GM21390 (cell line): ENCODE measurements around the gene UVSSA.
"Not testable (repeated sequence)": the region's sequence is repeated elsewhere in the genome, so short reads cannot be mapped to it uniquely, and the experiment has no call there.

Source experiments
- ATAC-seq: cut with Tn5 transposase; IDR thresholded peaks from one replicate; pipeline ENCODE4 v1.9.1; 2021; ENCODE audit not compliant: unreplicated experiment

The UVSSA gene

DNA sequence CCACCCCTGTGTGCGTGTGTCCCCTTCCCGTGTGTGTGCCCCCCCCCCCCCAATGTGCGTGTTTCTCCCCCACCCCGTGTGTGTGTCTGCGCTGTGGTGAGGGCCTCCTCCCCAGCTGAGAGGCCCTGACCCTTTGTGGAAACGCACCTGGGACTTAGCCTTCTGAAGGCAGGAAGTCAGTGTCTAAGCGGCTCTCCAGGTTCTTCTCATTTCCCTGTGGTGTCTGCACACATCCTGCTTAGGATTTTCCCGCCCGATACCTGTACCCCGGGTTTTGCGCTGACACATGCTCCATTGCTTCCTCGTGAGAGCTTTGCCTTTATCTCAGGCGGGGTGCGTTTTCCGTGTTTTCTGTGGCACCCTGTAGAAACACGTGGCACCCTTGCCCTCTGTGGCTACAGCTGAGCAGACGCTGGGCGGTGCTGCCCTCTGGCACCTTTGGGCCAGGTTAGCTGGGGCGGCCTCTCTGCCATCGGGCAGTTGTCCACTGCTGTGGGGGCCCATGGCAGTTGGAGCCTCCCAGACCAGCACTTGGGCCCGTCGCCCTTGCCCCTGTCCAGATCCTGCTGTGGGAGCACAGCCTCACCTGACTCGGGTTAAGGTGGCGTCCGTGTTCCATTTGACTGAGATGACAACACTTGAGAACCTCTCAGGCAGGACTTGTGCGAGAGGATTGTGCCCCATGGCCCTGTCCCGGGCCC is 31.0 kb upstream of the UVSSA start:
- ATAC-seq: no peak

DNA sequence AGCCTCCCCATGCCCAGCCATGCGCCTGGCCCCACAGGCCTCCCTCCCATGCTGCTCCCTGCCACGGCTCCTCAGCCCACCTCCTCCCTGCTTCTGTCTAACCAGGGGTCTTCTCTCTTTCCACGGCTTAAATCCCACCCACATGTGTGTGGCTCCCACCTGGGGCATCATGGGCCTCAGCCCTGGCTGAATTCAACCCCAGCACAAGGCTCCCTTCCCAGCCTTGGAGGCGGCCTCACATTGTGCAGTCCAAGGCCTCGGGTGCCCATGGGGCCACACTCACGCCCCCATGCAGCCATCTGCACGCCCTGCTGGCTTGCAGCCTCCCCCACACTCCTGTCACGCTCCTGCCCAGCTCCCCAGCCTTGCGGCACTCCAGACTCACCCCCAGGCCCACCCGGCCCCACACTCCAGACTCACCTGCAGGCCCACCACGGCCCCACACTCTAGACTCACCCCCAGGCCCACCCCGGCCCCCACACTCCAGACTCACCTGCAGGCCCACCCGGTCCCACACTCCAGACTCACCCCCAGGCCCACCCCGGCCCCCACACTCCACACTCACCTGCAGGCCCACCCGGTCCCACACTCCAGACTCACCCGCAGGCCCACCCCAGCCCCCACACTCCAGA is 30.4 kb upstream of the UVSSA start:
- ATAC-seq: no peak

DNA sequence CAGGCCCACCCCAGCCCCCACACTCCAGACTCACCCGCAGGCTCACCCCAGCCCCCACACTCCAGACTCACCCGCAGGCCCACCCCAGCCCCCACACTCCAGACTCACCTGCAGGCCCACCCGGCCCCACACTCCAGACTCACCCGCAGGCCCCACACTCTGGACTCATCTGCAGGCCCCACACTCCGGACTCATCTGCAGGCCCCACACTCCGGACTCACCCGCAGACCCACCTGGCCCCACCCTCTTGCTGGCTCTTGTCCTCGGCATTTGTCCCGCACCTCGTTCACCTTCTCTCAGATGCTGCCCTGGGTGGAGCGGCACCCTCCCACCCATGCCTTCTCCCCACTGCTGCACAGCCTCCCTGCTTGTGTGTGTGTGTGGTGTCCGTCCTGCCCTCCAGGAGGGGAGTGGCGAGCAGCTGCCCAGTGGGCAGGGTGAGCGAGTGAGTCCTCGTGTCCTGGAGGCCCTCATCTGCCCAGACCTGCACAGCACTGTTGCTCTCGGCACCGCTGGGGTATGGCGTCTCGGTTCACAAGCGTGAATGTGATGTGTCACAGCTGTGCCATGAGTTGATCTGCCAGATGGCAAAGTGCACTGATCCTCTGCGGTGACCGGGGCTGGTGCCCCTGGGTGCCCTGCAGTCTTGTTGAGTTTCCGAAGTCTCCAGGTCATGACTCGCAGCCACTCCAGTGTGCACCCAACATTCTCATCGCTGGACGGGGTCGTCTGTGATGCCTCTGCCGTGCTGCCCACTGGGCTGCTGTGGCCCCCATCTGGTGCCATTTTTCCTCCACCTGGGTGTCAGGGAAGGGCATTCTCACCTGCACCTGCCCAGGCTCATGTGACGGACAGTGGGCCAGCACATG is 29.6 kb upstream of the UVSSA start:
- no peak for ATAC-seq

DNA sequence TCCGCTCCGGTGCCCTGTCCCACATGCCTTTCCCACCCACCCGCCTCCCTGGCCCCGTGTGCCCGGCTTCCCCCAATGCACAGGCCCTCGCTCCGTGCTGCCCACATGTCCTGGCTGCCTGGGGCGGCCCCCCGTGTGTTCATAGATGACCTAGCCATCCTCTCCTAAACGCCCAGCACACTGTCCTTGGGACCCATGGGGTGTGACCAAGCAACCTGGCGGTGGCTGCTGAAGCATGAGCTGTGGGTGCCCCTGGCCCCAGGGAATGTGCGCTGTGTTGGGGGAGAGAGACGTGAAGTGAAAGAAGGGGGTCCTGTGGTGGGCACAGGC is 29.0 kb upstream of the UVSSA start:
- no peak for ATAC-seq

DNA sequence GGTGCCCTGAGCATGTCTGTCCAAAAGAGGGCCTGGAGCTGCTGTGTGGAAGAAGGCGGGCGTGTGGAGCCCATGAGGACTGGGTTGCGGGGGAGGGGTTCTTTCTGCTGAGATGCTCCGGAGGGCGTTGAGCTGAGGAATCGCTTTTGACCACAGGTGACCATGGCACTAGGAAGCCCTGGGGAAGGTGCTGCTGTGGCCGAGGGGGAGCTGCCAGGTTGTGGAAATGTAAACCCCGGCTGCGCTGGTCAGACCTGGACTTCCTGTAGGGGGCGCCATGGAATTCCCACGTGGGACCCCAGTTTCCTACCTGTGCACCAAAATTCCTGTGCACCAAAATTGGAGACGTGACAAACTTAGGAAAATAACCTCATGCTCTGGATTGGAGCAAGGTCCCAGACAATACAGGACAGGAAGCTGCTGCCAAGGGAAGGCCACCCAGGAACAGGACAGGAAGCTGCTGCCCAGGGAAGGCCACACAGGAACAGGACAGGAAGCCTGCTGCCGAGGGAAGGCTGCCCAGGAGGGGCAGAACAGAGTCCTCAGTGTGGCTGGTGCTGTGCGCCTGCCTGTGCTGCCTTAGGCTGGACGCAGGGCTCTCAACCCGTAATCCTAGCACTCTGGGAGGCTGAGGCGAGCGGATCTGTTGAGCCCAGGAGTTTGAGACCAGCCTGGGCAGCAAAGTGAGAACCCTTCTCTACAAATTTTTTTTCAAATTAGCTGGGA is 28.4 kb upstream of the UVSSA start:
- no peak for ATAC-seq

DNA sequence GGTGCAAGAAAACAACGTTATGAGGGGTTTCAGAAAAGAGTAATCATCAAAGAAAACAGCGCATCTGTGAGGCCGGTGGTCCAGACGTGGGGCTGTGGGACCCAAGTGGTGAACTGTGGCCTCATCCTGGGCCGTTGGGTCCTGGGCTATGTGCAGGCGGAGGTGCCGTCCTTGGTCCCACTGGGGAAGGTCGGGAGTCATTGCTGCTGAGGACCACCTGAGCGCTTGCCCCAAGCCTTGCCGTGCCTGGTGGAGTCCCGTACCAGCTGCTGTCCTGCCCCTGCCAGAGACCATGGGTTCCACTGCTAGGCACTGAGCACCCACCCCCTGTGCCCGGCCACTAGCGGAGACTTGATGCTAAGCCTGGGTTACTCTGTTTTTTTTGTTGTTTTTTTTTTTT is 25.5 kb upstream of the UVSSA start:
- ATAC-seq: no peak

DNA sequence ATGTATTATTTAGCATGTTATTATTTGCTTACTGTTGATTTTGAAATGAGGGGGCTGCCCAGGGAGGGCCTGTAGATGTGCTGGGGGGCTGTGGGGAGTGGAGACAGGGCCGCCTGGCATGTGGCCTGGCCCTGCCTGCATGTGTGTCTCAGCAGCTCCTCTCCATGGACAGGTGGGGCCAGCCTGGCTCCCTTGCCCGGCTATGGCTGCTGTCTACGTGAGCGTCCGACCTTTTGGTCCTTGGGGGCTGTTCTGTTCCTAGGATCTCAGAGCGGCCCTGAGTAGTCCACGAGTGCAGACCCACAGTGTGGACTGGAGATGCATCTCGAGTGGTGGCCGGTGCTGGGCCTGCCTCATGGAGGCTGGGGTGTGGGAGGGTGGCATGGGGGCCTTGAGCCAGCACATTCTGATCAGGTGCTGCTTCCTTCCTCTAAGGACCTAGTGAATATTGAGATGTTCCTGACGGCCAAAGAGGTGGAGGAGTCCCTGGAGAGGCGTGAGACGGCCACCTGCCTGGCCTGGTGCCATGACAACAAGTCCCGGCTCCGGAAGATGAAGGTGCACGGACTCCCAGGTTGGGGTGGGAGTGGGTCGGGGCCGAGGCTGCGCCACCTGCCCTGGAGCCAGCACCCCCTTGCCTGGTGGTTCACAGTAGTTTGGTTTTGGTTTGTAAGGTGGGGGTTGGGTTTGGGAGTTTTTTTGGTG is 24.9 kb upstream of the UVSSA start:
- no peak for ATAC-seq

DNA sequence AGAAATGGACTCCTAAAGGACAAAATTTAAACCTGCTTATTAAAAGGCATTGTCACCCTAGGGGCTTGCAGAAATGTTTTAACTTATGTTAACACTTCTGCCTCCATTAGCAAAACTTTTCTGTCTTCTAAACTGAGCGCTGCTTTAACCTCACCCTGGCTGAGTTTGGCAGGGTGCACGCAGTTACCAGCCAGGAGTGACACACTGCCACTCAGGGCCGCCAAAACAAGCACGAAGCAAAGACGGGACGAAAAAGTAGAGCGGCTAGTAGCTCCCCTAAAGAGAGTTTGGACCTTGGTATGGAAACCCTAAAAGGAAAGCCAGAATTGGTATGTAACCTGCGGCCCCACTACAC is 23.8 kb upstream of the UVSSA start:
- no peak for ATAC-seq

DNA sequence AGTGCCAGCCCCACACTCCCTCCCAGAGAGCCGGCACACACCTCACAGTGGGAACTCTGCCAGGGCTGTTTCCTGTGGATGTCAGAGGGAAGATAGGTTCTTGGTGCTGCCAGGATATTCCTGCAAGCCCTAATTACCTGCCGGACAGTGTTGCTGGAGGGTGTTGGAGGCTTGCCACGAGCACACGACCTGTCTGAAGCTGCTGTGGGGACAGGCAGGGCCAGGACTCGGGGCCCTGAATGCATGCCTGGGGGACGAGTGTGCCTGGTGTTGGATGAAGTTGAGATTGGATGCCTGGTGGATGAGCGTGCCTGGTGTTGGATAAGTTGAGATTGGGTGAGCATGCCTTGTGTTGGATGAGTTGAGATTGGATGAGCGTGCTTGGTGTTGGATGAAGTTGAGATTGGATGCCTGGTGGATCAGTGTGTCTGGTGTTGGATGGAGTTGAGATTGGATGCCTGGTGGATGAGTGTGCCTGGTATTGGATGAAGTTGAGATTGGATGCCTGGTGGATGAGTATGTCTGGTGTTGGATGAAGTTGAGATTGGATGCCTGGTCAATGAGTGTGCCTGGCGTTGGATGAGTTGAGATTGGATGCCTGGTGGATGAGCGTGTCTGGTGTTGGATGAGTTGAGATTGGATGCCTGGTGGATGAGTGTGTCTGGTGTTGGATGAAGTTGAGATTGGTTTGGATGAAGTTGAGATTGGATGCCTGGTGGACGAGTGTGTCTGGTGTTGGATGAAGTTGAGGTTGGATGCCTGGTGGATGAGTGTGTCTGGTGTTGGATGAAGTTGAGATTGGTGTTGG is 23.2 kb upstream of the UVSSA start:
- ATAC-seq: no peak

DNA sequence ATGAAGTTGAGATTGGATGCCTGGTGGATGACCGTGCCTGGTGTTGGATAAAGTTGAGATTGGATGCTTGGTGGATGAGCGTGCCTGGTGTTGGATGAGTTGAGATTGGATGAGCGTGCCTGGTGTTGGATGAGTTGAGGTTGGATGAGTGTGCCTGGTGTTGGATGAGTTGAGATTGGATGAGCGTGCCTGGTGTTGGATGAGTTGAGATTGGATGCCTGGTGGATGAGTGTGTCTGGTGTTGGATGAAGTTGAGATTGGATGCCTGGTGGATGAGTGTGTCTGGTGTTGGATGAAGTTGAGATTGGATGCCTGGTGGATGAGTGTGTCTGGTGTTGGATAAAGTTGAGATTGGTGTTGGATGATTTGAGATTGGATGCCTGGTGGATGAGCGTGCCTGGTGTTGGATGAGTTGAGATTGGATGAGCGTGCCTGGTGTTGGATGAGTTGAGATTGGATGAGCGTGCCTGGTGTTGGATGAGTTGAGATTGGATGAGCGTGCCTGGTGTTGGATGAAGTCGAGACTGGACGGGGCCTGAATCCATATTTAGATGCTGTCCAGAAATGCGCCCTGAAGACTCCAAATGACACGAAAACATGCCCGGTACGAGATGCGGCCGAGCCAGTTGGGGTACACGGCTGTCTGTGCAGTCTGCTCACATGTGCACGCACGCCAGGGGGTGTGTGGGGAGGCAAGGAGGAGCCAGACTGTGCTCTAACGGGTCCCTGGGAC is 22.4 kb upstream of the UVSSA start:
- ATAC-seq: not testable (repeated sequence)

DNA sequence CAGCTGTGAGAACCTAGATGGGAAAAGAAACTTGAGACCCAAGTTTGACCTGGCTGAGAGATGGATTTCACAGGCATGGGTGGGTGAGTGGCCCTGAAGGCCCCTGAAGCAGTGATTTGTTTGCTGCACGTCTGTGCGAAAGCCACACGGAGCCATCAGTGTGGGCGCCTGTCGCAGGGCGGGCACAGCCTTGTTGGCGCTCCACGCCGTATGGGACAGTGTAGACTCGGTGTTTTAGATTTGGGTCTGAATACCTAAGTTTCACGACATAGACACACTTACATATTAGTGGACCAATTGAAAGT is 21.9 kb upstream of the UVSSA start:
- ATAC-seq: no peak

DNA sequence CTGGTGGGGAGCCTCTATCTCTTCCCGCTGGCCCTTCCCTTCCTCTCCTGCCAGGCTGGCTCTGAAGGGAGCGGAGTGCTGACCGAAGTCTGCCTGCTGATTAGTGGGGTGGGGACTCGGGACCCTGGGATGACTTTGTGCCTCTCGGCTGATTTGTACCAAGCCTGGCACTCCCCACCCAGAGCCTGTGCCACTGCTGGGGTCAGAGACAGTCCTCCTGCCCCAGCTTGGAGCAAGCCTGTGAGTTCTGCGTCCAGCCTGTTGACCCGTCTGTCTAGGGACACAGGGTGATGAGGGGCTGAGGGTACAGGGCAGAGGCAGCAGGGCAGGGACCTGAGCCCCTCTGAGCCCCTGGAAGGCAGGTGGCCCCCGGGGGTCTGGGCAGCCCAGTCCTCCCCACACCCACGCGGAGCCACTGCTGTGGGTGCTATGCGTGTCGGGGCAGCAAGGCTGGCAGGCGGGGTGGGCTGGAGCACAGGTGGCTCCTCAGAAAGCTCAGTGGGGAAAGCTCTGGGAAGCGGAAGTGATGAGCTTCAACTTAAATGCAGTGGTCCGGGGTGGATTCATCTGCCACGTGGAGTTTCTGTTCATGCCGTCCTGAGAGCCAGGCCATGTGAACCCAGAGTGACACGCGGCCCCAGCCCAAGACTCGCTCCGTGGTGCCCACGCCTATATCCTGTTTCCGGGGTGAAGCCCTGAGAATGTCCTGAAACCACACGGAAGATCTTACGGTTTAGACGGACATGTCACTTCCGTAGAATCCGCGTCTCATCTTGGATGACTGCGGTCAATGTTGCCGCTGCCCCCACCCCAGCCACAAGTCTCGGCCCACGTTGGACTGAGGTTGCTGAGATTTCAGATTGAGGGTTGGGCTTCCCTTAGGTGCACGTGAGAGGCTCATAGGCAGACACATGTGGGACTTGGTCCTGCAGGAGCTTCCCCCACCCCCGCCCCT is 21.1 kb upstream of the UVSSA start:
- no peak for ATAC-seq

DNA sequence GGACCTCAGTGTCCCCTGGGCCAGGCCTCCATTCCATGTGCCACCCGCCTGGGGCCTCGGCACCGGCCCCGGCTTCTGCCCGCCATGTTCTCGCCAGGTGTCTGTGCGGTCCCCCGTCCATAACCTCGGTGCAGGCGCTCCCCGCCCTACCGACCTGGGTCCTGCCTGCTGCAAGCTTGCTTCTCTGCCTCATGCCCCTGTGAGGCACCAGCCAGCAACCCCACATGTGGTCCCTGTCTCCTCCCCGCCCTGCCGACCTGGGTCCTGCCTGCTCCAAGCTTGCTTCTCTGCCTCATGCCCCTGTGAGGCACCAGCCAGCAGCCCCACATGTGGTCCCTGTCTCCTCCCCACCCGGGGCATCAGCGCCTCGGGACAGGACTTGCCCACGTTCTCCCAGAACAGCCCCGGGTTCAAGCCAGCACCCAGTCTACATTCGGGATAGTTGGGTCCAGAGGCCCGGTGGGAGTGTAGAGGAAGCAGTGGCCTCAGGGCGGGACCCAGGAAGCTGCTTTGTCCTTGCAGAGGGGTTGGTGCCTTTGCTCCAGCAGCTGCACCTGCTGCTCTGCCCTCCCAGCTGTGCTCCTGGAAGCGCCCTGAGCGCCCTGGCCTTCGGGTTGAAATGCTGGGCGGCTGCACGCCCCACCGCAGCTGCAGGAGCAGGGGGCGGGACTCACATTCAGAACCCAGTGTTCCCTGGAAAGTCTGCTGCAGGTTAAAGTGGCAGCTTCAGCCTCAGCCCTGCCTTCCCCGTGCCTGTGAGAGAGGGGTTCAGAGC is 20.1 kb upstream of the UVSSA start:
- no peak for ATAC-seq

DNA sequence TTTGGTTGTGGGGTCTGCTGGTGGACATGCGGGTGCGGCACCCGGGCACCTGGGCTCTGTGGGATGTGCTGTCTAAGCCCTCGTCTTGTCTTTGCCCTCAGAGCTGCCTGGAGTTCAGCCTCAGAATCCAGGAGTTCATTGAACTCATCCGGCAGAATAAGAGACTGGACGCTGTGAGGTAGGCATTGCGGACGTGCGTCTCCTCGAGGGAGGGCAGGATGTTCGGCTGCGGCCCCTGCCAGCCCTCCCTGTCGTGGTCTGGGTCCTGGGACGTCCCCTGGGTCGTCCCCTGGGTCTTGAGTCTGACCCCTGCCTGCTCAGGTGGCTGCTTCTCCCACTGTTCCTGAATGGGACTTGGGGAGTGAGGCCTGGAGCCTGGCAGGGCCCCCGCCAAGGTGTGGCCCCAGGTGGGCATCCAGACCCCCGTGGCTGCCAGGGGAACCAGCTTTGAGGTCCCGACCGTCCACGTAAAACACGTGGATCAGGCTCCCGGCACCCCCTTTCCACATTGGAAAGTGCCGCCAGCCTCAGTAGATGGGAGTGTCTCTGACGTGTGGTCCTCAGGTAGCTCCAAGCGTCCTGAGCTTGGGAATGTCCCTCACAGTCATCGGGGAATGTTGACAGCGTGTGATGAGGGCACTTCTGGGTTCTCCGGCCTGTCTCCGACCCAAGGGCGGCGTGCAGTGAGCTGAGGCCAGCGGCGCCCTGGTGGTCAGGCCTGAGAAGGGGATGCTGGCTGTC is 19.3 kb upstream of the UVSSA start:
- ATAC-seq: no peak

DNA sequence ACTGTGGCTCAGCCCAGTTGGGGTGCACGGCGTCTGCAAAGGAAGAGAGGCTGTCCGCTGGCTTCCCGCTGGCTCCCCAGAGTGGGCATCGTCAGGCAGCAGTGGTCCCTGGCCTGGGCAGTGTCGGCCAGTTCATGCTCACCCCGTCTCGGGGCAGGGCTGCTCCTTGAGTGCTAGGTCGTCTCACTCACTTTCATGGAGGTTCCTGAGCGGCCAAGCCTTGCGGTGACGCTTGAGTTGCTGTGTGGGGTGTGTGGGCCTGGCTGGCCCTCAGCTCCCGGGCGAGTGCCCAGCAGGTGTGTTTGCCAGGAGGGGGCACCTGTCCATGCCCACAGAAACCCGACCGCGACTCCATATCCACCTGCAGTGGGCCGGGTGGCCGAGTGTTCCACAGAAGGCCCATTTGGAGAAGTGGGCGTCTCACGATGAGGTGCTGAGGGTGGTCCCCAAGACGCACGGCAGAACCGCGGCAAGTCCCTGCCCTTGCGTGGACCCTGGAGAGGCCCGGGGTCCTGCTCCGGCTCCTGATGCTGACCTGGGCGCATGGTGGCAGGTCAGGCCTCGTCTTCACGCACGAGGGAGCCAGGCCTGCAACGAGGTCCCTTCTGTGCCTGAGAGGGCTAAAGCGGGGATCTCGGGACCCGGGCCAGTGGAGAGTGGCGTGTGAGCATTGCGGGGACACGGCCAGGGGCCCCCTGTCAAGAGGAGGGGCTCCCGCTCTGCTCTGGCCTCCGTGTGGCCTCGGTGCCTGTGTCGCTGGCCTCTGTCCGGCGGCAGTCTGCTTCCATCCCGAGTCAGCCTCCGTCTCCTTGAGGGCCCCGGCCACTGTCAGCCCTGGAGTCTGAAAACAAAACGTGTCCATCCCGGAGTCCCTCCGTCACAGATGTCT is 18.5 kb upstream of the UVSSA start:
- ATAC-seq: no peak
